Measurements from ENCODE around the gene ARNT2. TPM values are rescaled to one million over a fixed set of nuclear protein-coding genes. Genes with fewer than 3 reads are reported as not detected.

The ARNT2 gene
- total RNA-seq, 1 experiment from 2014 or later = 3.1 TPM

- H3K36me3 ChIP-seq (replicated peaks; ENCODE audit: control insufficient read depth, insufficient read depth, low read length) = no peaks in the 10 kb centered on the region
- no peaks in the 10 kb centered on the region for H3K27me3 ChIP-seq (ENCODE audit: control insufficient read depth, insufficient read depth, low read length)
- DNase-seq = no peak
- H3K4me3 ChIP-seq (ENCODE audit: insufficient read depth, low read depth, low read length) = no peak overlapping the region
Observed at GRCh38 chr15:80599359-80599758, 195.2 kb downstream of the ARNT2 start.

- no peak overlapping the region for H3K4me3 ChIP-seq (ENCODE audit: insufficient read depth, low read depth, low read length)
- no peaks in the 10 kb centered on the region for H3K36me3 ChIP-seq (replicated peaks; ENCODE audit: control insufficient read depth, insufficient read depth, low read length)
- no peak for DNase-seq
- no peaks in the 10 kb centered on the region for H3K27me3 ChIP-seq (ENCODE audit: control insufficient read depth, insufficient read depth, low read length)
Observed at GRCh38 chr15:80600626-80601025, 196.4 kb downstream of the ARNT2 start.

GRCh38 chr15:80601256-80601655 is 197.1 kb downstream of the ARNT2 start:
- no peak overlapping the region for H3K4me3 ChIP-seq (ENCODE audit: insufficient read depth, low read depth, low read length)
- DNase-seq = no peak
- H3K27me3 ChIP-seq (ENCODE audit: control insufficient read depth, insufficient read depth, low read length) = no peaks in the 10 kb centered on the region
- no peaks in the 10 kb centered on the region for H3K36me3 ChIP-seq (replicated peaks; ENCODE audit: control insufficient read depth, insufficient read depth, low read length)

GRCh38 chr15:80604583-80605575 is 200.7 kb downstream of the ARNT2 start:
- H3K27me3 ChIP-seq (ENCODE audit: control insufficient read depth, insufficient read depth, low read length) = no peaks in the 10 kb centered on the region
- H3K36me3 ChIP-seq (replicated peaks; ENCODE audit: control insufficient read depth, insufficient read depth, low read length) = no peaks in the 10 kb centered on the region
- H3K4me3 ChIP-seq (ENCODE audit: insufficient read depth, low read depth, low read length) = no peak overlapping the region
- no peak for DNase-seq

- DNase-seq = no peak
- Histone ChIP-seq H3K36me3 (replicated peaks; ENCODE audit: control insufficient read depth, insufficient read depth, low read length) (no peaks in the 10 kb centered on the region), H3K27me3 (ENCODE audit: control insufficient read depth, insufficient read depth, low read length) (no peaks in the 10 kb centered on the region), H3K4me3 (ENCODE audit: insufficient read depth, low read depth, low read length) (no peak overlapping the region)
Observed at GRCh38 chr15:80605591-80606150, 201.5 kb downstream of the ARNT2 start.

GRCh38 chr15:80606511-80607071 is 202.4 kb downstream of the ARNT2 start:
- H3K27me3 ChIP-seq (ENCODE audit: control insufficient read depth, insufficient read depth, low read length) = no peaks in the 10 kb centered on the region
- no peak for DNase-seq
- H3K36me3 ChIP-seq (replicated peaks; ENCODE audit: control insufficient read depth, insufficient read depth, low read length) = no peaks in the 10 kb centered on the region
- H3K4me3 ChIP-seq (ENCODE audit: insufficient read depth, low read depth, low read length) = no peak overlapping the region

GRCh38 chr15:80607287-80607980 is 203.3 kb downstream of the ARNT2 start:
- no peaks in the 10 kb centered on the region for H3K36me3 ChIP-seq (replicated peaks; ENCODE audit: control insufficient read depth, insufficient read depth, low read length)
- H3K27me3 ChIP-seq (ENCODE audit: control insufficient read depth, insufficient read depth, low read length) = no peaks in the 10 kb centered on the region
- no peak for DNase-seq
- H3K4me3 ChIP-seq (ENCODE audit: insufficient read depth, low read depth, low read length) = no peak overlapping the region

- DNase-seq = no peak
- no peak overlapping the region for H3K4me3 ChIP-seq (ENCODE audit: insufficient read depth, low read depth, low read length)
- no peaks in the 10 kb centered on the region for H3K27me3 ChIP-seq (ENCODE audit: control insufficient read depth, insufficient read depth, low read length)
- no peaks in the 10 kb centered on the region for H3K36me3 ChIP-seq (replicated peaks; ENCODE audit: control insufficient read depth, insufficient read depth, low read length)
Observed at GRCh38 chr15:80608688-80609087, 204.5 kb downstream of the ARNT2 start.

- Histone ChIP-seq H3K4me3 (ENCODE audit: insufficient read depth, low read depth, low read length) (no peak overlapping the region), H3K27me3 (ENCODE audit: control insufficient read depth, insufficient read depth, low read length) (no peaks in the 10 kb centered on the region), H3K36me3 (replicated peaks; ENCODE audit: control insufficient read depth, insufficient read depth, low read length) (no peaks in the 10 kb centered on the region)
- no peak for DNase-seq
Observed at GRCh38 chr15:80609091-80609490, 204.9 kb downstream of the ARNT2 start.

GRCh38 chr15:80609512-80609946 is 205.3 kb downstream of the ARNT2 start:
- DNase-seq = no peak
- Histone ChIP-seq H3K4me3 (ENCODE audit: insufficient read depth, low read depth, low read length) (no peak overlapping the region), H3K27me3 (ENCODE audit: control insufficient read depth, insufficient read depth, low read length) (no peaks in the 10 kb centered on the region), H3K36me3 (replicated peaks; ENCODE audit: control insufficient read depth, insufficient read depth, low read length) (no peaks in the 10 kb centered on the region)

GRCh38 chr15:80611543-80612080 is 207.4 kb downstream of the ARNT2 start:
- no peak overlapping the region for H3K4me3 ChIP-seq (ENCODE audit: insufficient read depth, low read depth, low read length)
- H3K27me3 ChIP-seq (ENCODE audit: control insufficient read depth, insufficient read depth, low read length) = no peaks in the 10 kb centered on the region
- DNase-seq = no peak
- no peaks in the 10 kb centered on the region for H3K36me3 ChIP-seq (replicated peaks; ENCODE audit: control insufficient read depth, insufficient read depth, low read length)

GRCh38 chr15:80612118-80612823 is 208.1 kb downstream of the ARNT2 start:
- Histone ChIP-seq H3K4me3 (ENCODE audit: insufficient read depth, low read depth, low read length) (no peak overlapping the region), H3K27me3 (ENCODE audit: control insufficient read depth, insufficient read depth, low read length) (no peaks in the 10 kb centered on the region), H3K36me3 (replicated peaks; ENCODE audit: control insufficient read depth, insufficient read depth, low read length) (no peaks in the 10 kb centered on the region)
- DNase-seq = no peak

- Histone ChIP-seq H3K36me3 (replicated peaks; ENCODE audit: control insufficient read depth, insufficient read depth, low read length) (no peaks in the 10 kb centered on the region), H3K4me3 (ENCODE audit: insufficient read depth, low read depth, low read length) (no peak overlapping the region), H3K27me3 (ENCODE audit: control insufficient read depth, insufficient read depth, low read length) (no peaks in the 10 kb centered on the region)
- no peak for DNase-seq
Observed at GRCh38 chr15:80613762-80614365, 209.7 kb downstream of the ARNT2 start.

Measured in H7 (cell line).